Chondrocyte (in vitro differentiated cells): Measurements from ENCODE around the gene PLCB4. TPM values are rescaled to one million over a fixed set of nuclear protein-coding genes. Genes with fewer than 3 reads are reported as not detected.

Source experiments
- DNase-seq: peaks from one replicate; pipeline ENCODE4 v3.0.0; 2021; ENCODE audit warnings: mixed read lengths, low spot score
- H3K27ac Mint-ChIP-seq: one replicate; pipeline ENCODE4 v1.8.0; 2021; ENCODE audit warnings: mild to moderate bottlenecking, moderate library complexity, mixed read lengths; ENCODE audit not compliant: unreplicated experiment
- H3K27me3 Mint-ChIP-seq: 2 replicates; pipeline ENCODE4 v1.8.0; 2021; ENCODE audit warnings: low read depth, mixed read lengths
- H3K36me3 Mint-ChIP-seq: 2 replicates; pipeline ENCODE4 v1.8.0; 2021; ENCODE audit warnings: low read depth, mixed read lengths
- H3K4me1 Mint-ChIP-seq: 2 replicates; pipeline ENCODE4 v1.8.0; 2021; ENCODE audit warnings: low read depth, mild to moderate bottlenecking, mixed read lengths
- H3K4me3 Mint-ChIP-seq: one replicate; pipeline ENCODE4 v1.8.0; 2021; ENCODE audit warnings: mild to moderate bottlenecking, moderate library complexity, mixed read lengths; ENCODE audit not compliant: unreplicated experiment
- H3K9me3 Mint-ChIP-seq: 2 replicates; pipeline ENCODE4 v1.8.0; 2021; ENCODE audit warnings: low read depth, mixed read lengths
- CTCF ChIP-seq: fragments of 200-600 bp; sonication (generic); IDR thresholded peaks from 2 replicates; pipeline ENCODE4 v1.5.0; 2021; ENCODE audit warnings: antibody characterized with exemption, mild to moderate bottlenecking, moderate library complexity
- total RNA-seq: library from RNA; stranded (reverse); gene quantifications from 3 replicates; pipeline ENCODE4 v1.2.1, GENCODE V29; 2021

Gene PLCB4
- total RNA-seq, 1 donor from 2014 or later: 13.3 TPM

- no peak overlapping the region for H3K27ac Mint-ChIP-seq
- no peaks in the 10 kb centered on the region for H3K27me3 Mint-ChIP-seq
- H3K4me1 Mint-ChIP-seq: no peaks in the 10 kb centered on the region
- DNase-seq: no peak
- H3K4me3 Mint-ChIP-seq: no peak overlapping the region
- peaks cover 4% of the 10 kb centered on the region for H3K9me3 Mint-ChIP-seq
- peaks cover 13% of the 10 kb centered on the region for H3K36me3 Mint-ChIP-seq
- TF ChIP-seq CTCF: no peak
Measured at GRCh38 chr20:9416421-9416820, 347.5 kb downstream of the PLCB4 start.

GRCh38 chr20:9417665-9418064 lies 348.8 kb downstream of the PLCB4 start:
- Mint-ChIP-seq H3K4me3 (no peak overlapping the region), H3K4me1 (peaks cover 9% of the 10 kb centered on the region), H3K36me3 (peaks cover 16% of the 10 kb centered on the region), H3K9me3 (peaks cover 4% of the 10 kb centered on the region), H3K27ac (no peak overlapping the region), H3K27me3 (no peaks in the 10 kb centered on the region)
- TF ChIP-seq CTCF: no peak
- DNase-seq: no peak

GRCh38 chr20:9422321-9423057 lies 353.6 kb downstream of the PLCB4 start:
- Mint-ChIP-seq H3K4me1 (peaks cover 16% of the 10 kb centered on the region), H3K27me3 (no peaks in the 10 kb centered on the region), H3K27ac (no peak overlapping the region), H3K9me3 (peaks cover 4% of the 10 kb centered on the region), H3K4me3 (no peak overlapping the region), H3K36me3 (peaks cover 19% of the 10 kb centered on the region)
- no peak for DNase-seq
- TF ChIP-seq CTCF: no peak

GRCh38 chr20:9424551-9424950 lies 355.7 kb downstream of the PLCB4 start:
- Mint-ChIP-seq H3K4me3 (no peak overlapping the region), H3K27ac (no peak overlapping the region), H3K36me3 (peaks cover 19% of the 10 kb centered on the region), H3K4me1 (peaks cover 24% of the 10 kb centered on the region), H3K9me3 (no peaks in the 10 kb centered on the region), H3K27me3 (no peaks in the 10 kb centered on the region)
- no peak for TF ChIP-seq CTCF
- DNase-seq: no peak

- H3K27me3 Mint-ChIP-seq: no peaks in the 10 kb centered on the region
- TF ChIP-seq CTCF: no peak
- no peaks in the 10 kb centered on the region for H3K9me3 Mint-ChIP-seq
- peaks cover 9% of the 10 kb centered on the region for H3K36me3 Mint-ChIP-seq
- no peak overlapping the region for H3K4me3 Mint-ChIP-seq
- peaks cover 15% of the 10 kb centered on the region for H3K4me1 Mint-ChIP-seq
- no peak overlapping the region for H3K27ac Mint-ChIP-seq
- no peak for DNase-seq
Measured at GRCh38 chr20:9427430-9428291, 358.8 kb downstream of the PLCB4 start.
